ENCODE measurements around the gene TMEM187. TPM values are rescaled to one million over a fixed set of nuclear protein-coding genes. Genes with fewer than 3 reads are reported as not detected.

TMEM187 gene
- total RNA-seq, 1 donor: 6.9 TPM

GRCh38 chrX:154017766-154018517 lies 45.4 kb downstream of the TMEM187 start:
- peak overlapping the region; percentile 72 for H3K4me3 ChIP-seq (ENCODE audit: insufficient read depth, low read length)
- peak overlapping the region; percentile 69 for H3K27ac ChIP-seq (ENCODE audit: low read depth, low read length)
- peak overlapping the region; percentile 81 for H3K4me2 ChIP-seq (ENCODE audit: insufficient read depth, low read length)

GRCh38 chrX:154018518-154019060 lies 46.0 kb downstream of the TMEM187 start:
- H3K9me3 ChIP-seq (ENCODE audit: low read depth, low read length): no peaks in the 10 kb centered on the region
- H3K79me2 ChIP-seq (ENCODE audit: insufficient read depth, low read length): peaks cover 39% of the 10 kb centered on the region
- H2AFZ ChIP-seq (ENCODE audit: low read length): no peak overlapping the region
- peak overlapping the region; percentile 69 for H3K27ac ChIP-seq (ENCODE audit: low read depth, low read length)
- peaks cover 20% of the 10 kb centered on the region for H3K36me3 ChIP-seq (ENCODE audit: insufficient read depth, low read length)
- peaks cover 16% of the 10 kb centered on the region for H3K4me1 ChIP-seq (ENCODE audit: insufficient read depth, low read length)
- DNase-seq (ENCODE audit: insufficient read length, low spot score, missing footprints): peak; percentile 81
- no peak for TF ChIP-seq CTCF (IDR thresholded peaks at IDR 0.05; ENCODE audit: extremely low read depth, low read depth, low read length)
- peaks cover 4% of the 10 kb centered on the region for H4K20me1 ChIP-seq (ENCODE audit: insufficient read depth, low read length)
- peak overlapping the region; percentile 72 for H3K4me3 ChIP-seq (ENCODE audit: insufficient read depth, low read length)
- H3K4me2 ChIP-seq (ENCODE audit: insufficient read depth, low read length): peak overlapping the region; percentile 81
- no peaks in the 10 kb centered on the region for H3K27me3 ChIP-seq (ENCODE audit: insufficient read depth, low read length)

More at GRCh38 chrX:154017766-154018517, 45.4 kb downstream of the TMEM187 start:
- H3K27me3 ChIP-seq (ENCODE audit: insufficient read depth, low read length): no peaks in the 10 kb centered on the region
- DNase-seq (ENCODE audit: insufficient read length, low spot score, missing footprints): peak; percentile 63
- H3K36me3 ChIP-seq (ENCODE audit: insufficient read depth, low read length): peaks cover 26% of the 10 kb centered on the region
- H4K20me1 ChIP-seq (ENCODE audit: insufficient read depth, low read length): peaks cover 5% of the 10 kb centered on the region
- peaks cover 41% of the 10 kb centered on the region for H3K79me2 ChIP-seq (ENCODE audit: insufficient read depth, low read length)
- no peaks in the 10 kb centered on the region for H3K9me3 ChIP-seq (ENCODE audit: low read depth, low read length)
- no peak for TF ChIP-seq CTCF (IDR thresholded peaks at IDR 0.05; ENCODE audit: extremely low read depth, low read depth, low read length)
- peaks cover 16% of the 10 kb centered on the region for H3K4me1 ChIP-seq (ENCODE audit: insufficient read depth, low read length)
- no peak overlapping the region for H2AFZ ChIP-seq (ENCODE audit: low read length)

- Histone ChIP-seq H2AFZ (ENCODE audit: low read length) (no peak overlapping the region), H3K79me2 (ENCODE audit: insufficient read depth, low read length) (peaks cover 39% of the 10 kb centered on the region), H3K4me2 (ENCODE audit: insufficient read depth, low read length) (peak overlapping the region; percentile 81), H3K27me3 (ENCODE audit: insufficient read depth, low read length) (peaks cover under 1% of the 10 kb centered on the region), H3K27ac (ENCODE audit: low read depth, low read length) (peak overlapping the region; percentile 69), H3K4me1 (ENCODE audit: insufficient read depth, low read length) (peaks cover 16% of the 10 kb centered on the region), H3K4me3 (ENCODE audit: insufficient read depth, low read length) (peak overlapping the region; percentile 72), H4K20me1 (ENCODE audit: insufficient read depth, low read length) (no peaks in the 10 kb centered on the region), H3K9me3 (ENCODE audit: low read depth, low read length) (no peaks in the 10 kb centered on the region), H3K36me3 (ENCODE audit: insufficient read depth, low read length) (peaks cover 20% of the 10 kb centered on the region)
- DNase-seq (ENCODE audit: insufficient read length, low spot score, missing footprints): peak; percentile 89
- TF ChIP-seq CTCF (IDR thresholded peaks at IDR 0.05; ENCODE audit: extremely low read depth, low read depth, low read length): no peak
Observed at GRCh38 chrX:154019061-154019621, 46.6 kb downstream of the TMEM187 start.

Measured in osteoblast (primary cell).